Chondrocyte (in vitro differentiated cells): ENCODE results near the gene TNFRSF11A. TPM values are rescaled to one million over a fixed set of nuclear protein-coding genes. Genes with fewer than 3 reads are reported as not detected.

Experiments
- DNase-seq: peaks from one replicate; pipeline ENCODE4 v3.0.0; 2021; ENCODE audit warnings: mixed read lengths, low spot score
- H3K27ac Mint-ChIP-seq: one replicate; pipeline ENCODE4 v1.8.0; 2021; ENCODE audit warnings: mild to moderate bottlenecking, moderate library complexity, mixed read lengths; ENCODE audit not compliant: unreplicated experiment
- H3K27me3 Mint-ChIP-seq: 2 replicates; pipeline ENCODE4 v1.8.0; 2021; ENCODE audit warnings: low read depth, mixed read lengths
- H3K36me3 Mint-ChIP-seq: 2 replicates; pipeline ENCODE4 v1.8.0; 2021; ENCODE audit warnings: low read depth, mixed read lengths
- H3K4me1 Mint-ChIP-seq: 2 replicates; pipeline ENCODE4 v1.8.0; 2021; ENCODE audit warnings: low read depth, mild to moderate bottlenecking, mixed read lengths
- H3K4me3 Mint-ChIP-seq: one replicate; pipeline ENCODE4 v1.8.0; 2021; ENCODE audit warnings: mild to moderate bottlenecking, moderate library complexity, mixed read lengths; ENCODE audit not compliant: unreplicated experiment
- H3K9me3 Mint-ChIP-seq: 2 replicates; pipeline ENCODE4 v1.8.0; 2021; ENCODE audit warnings: low read depth, mixed read lengths
- total RNA-seq: library from RNA; stranded (reverse); gene quantifications from 3 replicates; pipeline ENCODE4 v1.2.1, GENCODE V29; 2021
- TF ChIP-seq, protein P1 (sequence below): fragments of 200-600 bp; sonication (generic); IDR thresholded peaks from 2 replicates; pipeline ENCODE4 v1.5.0; 2021; ENCODE audit warnings: antibody characterized with exemption, mild to moderate bottlenecking, moderate library complexity

The TNFRSF11A gene
- total RNA-seq, 1 donor from 2014 or later = 0.22 TPM

DNA sequence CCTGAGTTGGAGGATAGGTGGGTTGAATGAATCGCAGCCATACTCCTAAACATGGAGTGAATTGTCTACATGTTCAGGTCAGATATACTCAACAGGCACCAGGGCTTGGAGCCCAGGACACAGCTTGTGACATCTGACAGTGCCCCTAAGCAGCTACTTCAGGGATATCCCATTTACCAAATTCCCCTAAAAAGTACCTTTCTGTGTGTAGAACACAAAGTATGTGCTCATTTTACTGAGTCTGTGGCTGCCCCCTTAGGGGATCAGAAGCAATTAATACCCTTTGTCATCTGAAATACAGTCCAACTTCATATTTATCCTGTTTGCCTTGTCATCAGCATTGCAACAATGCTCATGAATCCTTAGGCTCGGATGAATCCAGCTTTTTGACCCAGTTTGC, 20.8 kb downstream of the TNFRSF11A start:
- TF ChIP-seq, protein P1, sequence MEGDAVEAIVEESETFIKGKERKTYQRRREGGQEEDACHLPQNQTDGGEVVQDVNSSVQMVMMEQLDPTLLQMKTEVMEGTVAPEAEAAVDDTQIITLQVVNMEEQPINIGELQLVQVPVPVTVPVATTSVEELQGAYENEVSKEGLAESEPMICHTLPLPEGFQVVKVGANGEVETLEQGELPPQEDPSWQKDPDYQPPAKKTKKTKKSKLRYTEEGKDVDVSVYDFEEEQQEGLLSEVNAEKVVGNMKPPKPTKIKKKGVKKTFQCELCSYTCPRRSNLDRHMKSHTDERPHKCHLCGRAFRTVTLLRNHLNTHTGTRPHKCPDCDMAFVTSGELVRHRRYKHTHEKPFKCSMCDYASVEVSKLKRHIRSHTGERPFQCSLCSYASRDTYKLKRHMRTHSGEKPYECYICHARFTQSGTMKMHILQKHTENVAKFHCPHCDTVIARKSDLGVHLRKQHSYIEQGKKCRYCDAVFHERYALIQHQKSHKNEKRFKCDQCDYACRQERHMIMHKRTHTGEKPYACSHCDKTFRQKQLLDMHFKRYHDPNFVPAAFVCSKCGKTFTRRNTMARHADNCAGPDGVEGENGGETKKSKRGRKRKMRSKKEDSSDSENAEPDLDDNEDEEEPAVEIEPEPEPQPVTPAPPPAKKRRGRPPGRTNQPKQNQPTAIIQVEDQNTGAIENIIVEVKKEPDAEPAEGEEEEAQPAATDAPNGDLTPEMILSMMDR = no peak
- Mint-ChIP-seq H3K27ac (no peak overlapping the region), H3K9me3 (no peaks in the 10 kb centered on the region), H3K4me1 (no peaks in the 10 kb centered on the region), H3K27me3 (peaks cover 41% of the 10 kb centered on the region), H3K4me3 (no peak overlapping the region), H3K36me3 (peaks cover 1% of the 10 kb centered on the region)
- no peak for DNase-seq

DNA sequence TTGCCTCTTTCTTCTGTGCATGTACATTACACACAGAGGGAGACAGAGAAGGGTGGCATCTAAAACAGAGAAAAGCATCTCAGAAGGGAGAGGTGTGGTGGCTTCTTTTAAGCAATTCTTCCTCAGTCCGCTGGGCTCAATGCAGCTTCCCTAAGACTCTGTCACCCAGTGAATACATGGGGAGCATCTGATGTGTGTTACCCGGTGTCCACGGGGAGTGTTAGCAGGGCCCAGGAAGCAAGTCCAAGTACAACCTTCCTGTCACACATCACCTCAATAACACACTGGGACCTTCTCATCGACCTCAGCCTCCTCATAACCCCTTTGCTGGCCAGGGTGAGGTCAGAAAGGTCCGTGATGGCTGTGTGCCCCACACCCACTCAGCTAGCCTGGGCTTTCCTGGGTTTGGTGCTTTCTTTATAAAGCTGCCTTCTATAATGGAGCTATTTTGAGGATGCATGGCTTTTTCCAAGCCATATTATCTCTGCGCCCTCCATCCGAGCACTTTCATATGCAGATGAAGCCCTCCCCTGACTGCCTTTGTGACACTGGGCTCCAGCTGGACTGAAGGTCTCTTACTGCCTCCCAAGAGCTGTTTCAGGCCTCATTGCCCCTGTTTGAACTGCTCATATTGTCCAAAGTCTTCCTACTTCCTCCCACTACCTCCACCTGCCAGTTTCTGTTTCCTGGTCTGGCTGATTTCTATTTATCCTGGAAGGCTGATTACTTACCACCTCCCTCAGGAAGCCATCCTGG, 21.4 kb downstream of the TNFRSF11A start:
- TF ChIP-seq, protein P1 = no peak
- H3K4me3 Mint-ChIP-seq = no peak overlapping the region
- H3K9me3 Mint-ChIP-seq = no peaks in the 10 kb centered on the region
- H3K27me3 Mint-ChIP-seq = peaks cover 41% of the 10 kb centered on the region
- H3K4me1 Mint-ChIP-seq = no peaks in the 10 kb centered on the region
- no peak for DNase-seq
- H3K27ac Mint-ChIP-seq = no peak overlapping the region
- peaks cover 1% of the 10 kb centered on the region for H3K36me3 Mint-ChIP-seq

DNA sequence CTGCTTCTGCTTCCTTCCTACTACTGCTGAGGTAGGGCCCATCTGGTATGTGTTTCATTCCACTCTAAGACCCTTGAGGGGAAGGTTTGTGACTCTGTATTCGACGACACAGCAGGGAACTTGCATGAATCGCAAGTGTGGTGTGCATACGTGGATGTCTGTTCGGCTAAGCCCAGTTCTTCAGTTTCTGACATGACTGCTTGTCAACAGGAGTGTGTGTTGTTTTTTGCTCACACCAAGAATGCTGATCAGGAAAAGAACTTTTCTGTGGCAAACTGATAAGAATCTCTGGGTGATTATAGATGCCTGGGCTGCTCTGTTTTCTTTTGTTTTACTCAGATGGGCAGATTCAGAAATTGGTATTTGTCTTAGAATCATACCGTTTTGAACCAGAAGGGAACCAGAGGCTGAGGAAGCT, 22.0 kb downstream of the TNFRSF11A start:
- peaks cover 41% of the 10 kb centered on the region for H3K27me3 Mint-ChIP-seq
- DNase-seq = no peak
- peaks cover 1% of the 10 kb centered on the region for H3K36me3 Mint-ChIP-seq
- TF ChIP-seq, protein P1 = no peak
- no peaks in the 10 kb centered on the region for H3K9me3 Mint-ChIP-seq
- H3K4me1 Mint-ChIP-seq = no peaks in the 10 kb centered on the region
- no peak overlapping the region for H3K4me3 Mint-ChIP-seq
- no peak overlapping the region for H3K27ac Mint-ChIP-seq

DNA sequence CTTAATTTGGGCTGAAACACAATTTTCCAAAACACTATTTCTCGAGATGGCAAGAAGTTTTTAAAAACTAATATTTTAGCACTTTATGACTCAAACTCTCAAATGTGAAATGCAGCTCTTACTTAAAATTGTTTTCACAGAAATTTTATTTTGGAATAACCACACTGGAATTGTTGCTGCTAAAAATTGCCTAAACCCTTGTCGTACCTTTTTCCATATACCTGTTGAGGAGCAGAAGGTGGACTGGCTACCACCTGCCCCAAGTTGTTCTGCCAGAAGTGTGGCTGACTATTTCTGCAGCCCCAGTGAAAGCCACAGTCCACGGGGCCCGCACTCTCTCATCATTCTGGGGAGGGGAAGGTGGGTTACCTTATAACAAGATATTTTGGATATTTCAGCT, 23.4 kb downstream of the TNFRSF11A start:
- H3K27ac Mint-ChIP-seq = no peak overlapping the region
- H3K4me3 Mint-ChIP-seq = no peak overlapping the region
- no peaks in the 10 kb centered on the region for H3K4me1 Mint-ChIP-seq

DNA sequence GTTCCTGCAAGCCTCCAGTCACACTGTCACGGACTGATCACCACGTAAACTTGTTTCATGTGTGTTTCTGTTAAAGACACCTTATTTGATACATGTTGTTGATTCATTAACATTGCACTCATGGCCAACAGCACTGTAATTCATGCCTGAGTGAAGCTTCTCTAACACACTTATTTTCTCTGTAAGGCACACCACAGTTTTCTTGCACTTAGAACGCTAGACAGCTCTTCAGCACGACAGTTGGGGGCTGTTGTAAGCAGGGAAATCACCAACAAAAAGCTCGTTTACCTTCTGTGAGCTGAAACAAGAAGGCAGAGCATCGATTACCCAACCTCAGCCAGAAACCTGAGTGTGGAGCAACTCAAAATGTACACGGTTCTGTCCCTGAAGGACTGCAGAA, 28.1 kb downstream of the TNFRSF11A start:
- H3K27me3 Mint-ChIP-seq = peaks cover 11% of the 10 kb centered on the region
- DNase-seq = no peak
- H3K4me3 Mint-ChIP-seq = no peak overlapping the region
- TF ChIP-seq, protein P1 = no peak
- H3K4me1 Mint-ChIP-seq = no peaks in the 10 kb centered on the region
- H3K27ac Mint-ChIP-seq = no peak overlapping the region
- peaks cover 1% of the 10 kb centered on the region for H3K36me3 Mint-ChIP-seq
- H3K9me3 Mint-ChIP-seq = no peaks in the 10 kb centered on the region

More for the DNA sequence above, 23.4 kb downstream of the TNFRSF11A start:
- Mint-ChIP-seq H3K9me3 (no peaks in the 10 kb centered on the region), H3K27me3 (peaks cover 39% of the 10 kb centered on the region), H3K36me3 (peaks cover 1% of the 10 kb centered on the region)
- TF ChIP-seq, protein P1 = no peak
- no peak for DNase-seq
